Uterus (tissue), 2 donors: Measurements from ENCODE around the gene TMEM219.

Experiments
- CTCF ChIP-seq, 4 experiments: fragments of 200-600 bp in 2 of 4; fragments of 450-650 bp in 2 of 4; sonication (generic) in 2 of 4; IDR thresholded peaks; one replicate each; pipeline ENCODE4 v1.5.1; 2016 to 2019; ENCODE audit warnings: antibody characterized with exemption in 4 of 4, mild to moderate bottlenecking in 2 of 4, moderate library complexity in 1 of 4
- POLR2A ChIP-seq, 2 donors: fragments of 450-650 bp; IDR thresholded peaks; one replicate each; pipeline ENCODE4 v1.6.1; 2016; ENCODE audit warnings: antibody characterized with exemption in 2 of 2, mild to moderate bottlenecking in 1 of 2, moderate library complexity in 1 of 2

- no peak for TF ChIP-seq CTCF (IDR thresholded peaks at IDR 0.05)
- no peak for TF ChIP-seq POLR2A (IDR thresholded peaks at IDR 0.05)
Measured at GRCh38 chr16:29922986-29923501, 38.8 kb upstream of the TMEM219 start.
